C4-2B (cell line): ENCODE data around the gene RADIL.

Experiments
- ZFX ChIP-seq: fragments of 450-650 bp; IDR thresholded peaks from 2 replicates; pipeline ENCODE4 v1.6.1; 2017
- TF ChIP-seq, protein P1 (sequence below): fragments of 450-650 bp; conservative IDR thresholded peaks from 2 replicates; pipeline ENCODE4 v1.5.1; 2017; ENCODE audit warnings: mild to moderate bottlenecking

DNA sequence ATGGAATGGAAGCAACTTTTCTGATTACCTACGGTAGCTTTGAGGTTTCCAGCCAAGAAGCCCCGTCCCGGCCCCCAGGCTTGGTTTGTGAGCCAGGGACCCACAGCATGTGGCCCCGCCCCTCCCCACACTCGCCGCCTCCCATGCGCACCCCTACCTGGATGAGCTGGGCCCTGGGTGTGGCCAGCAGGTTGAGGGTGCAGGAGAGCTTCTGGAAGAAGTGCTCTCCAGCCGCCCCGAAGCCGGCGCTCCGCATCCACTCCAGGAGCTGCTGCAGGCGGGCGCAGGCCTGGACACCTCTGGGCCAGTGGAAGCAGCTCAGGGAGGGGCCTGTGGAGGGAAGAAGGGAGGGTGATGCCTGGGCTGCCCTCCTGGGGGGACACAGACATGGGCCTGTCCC is 68.4 kb downstream of the RADIL start:
- TF ChIP-seq, protein P1, sequence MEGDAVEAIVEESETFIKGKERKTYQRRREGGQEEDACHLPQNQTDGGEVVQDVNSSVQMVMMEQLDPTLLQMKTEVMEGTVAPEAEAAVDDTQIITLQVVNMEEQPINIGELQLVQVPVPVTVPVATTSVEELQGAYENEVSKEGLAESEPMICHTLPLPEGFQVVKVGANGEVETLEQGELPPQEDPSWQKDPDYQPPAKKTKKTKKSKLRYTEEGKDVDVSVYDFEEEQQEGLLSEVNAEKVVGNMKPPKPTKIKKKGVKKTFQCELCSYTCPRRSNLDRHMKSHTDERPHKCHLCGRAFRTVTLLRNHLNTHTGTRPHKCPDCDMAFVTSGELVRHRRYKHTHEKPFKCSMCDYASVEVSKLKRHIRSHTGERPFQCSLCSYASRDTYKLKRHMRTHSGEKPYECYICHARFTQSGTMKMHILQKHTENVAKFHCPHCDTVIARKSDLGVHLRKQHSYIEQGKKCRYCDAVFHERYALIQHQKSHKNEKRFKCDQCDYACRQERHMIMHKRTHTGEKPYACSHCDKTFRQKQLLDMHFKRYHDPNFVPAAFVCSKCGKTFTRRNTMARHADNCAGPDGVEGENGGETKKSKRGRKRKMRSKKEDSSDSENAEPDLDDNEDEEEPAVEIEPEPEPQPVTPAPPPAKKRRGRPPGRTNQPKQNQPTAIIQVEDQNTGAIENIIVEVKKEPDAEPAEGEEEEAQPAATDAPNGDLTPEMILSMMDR = no peak
- no peak for TF ChIP-seq ZFX
